GM19463 (cell line): ENCODE measurements around the gene MRPL21.
A peak's percentile ranks its signal among the peaks of the same experiment; 100 is the strongest.

Experiments used
- ATAC-seq: cut with Tn5 transposase; IDR thresholded peaks from one replicate; pipeline ENCODE4 v1.9.1; 2021; ENCODE audit warnings: mild to moderate bottlenecking, moderate library complexity; ENCODE audit not compliant: unreplicated experiment

Gene MRPL21

DNA sequence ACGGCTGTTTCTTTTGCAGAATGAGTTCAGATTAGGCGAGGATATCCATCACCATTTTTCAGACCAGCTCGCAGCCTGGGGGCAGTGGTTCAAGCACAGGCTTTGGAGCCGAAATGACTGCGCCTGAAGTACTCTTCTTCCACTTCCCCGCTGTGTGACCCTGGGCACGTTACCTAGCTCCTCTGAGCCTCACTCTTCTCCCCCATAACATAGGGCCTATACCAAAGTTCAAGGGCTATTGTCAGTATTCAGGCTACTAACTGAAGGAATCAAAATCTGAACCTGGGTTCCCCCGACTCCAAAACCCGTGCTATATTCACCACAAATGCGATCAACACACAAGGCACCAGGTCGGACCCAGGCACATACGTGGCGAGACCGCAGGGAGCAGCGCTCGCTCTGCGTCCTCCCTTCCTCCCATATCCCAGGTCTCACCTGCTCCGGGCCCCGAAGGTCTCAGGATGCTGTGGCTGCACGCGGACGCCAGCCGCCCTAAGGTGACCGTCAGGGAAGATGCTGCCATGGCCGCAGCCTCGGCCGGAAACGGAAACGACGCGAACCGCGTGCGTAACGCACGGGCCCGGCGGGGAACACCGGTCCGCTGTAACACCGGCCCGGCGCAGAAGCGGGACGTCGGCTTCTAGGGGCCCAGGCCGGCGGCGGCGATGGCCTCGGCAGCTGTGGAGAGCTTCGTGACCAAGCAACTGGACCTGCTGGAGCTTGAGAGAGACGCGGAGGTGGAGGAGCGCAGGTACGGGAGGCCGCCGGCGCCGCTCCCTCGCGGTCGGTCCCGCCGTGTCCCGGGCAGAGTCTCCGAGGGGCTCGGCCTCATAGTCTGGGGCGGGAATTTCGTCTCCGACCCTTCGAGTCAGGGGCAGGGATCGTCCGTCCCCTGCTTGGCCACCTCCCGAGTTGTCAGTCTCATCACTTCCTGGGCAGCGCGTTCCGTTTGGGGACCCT is at the start of gene MRPL21, which contains the start of gene IGHMBP2:
Gene MRPL21 (minus strand): TSS at position 545 of the 960 bp plus-strand sequence. CDS start 22 bp downstream, at position 523.
Gene IGHMBP2 (plus strand): TSS at position 604 of the 960 bp plus-strand sequence. CDS start 62 bp downstream, at position 666.
- peak; percentile 90 for ATAC-seq

DNA sequence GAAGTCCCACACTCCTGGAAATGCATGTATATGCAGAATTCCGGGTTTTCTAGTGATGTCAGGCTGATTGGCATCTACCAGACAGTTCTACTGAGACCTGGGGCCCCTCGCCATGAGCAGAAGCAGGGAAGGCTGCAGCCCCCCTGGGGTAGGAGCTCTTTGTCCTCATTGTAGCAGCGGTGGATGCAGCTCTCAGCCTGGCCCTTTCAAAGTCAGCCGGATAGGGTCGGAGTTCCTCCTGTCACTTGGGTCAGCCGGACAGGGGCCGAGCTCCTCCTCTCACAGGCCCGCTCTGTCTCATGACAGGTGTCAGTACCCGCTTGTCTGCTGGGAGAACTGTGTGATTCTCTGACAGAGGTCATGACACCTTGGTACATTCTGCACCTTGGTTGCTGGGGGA is 47.1 kb upstream of the MRPL21 start:
- no peak for ATAC-seq

DNA sequence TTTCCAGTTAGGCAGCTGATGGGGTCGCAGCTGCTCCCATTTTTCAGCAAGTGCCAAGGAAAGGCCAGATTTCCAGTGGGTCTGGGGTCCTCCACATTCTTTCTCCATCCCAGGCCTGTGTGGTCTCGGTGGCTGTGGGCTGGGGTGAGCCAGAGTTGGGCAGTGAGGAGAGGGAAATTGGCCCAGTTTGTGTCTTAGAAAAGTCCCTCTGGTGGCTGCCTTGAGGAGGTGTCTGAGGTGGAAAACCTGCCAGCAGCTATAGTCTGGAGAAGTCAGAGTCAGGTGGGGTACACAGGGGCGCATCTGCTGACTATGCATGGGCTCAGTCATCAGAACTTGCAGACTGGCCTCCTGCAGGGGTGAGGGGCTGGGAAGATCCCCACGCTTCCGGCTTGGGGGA is 46.6 kb upstream of the MRPL21 start:
- no peak for ATAC-seq

DNA sequence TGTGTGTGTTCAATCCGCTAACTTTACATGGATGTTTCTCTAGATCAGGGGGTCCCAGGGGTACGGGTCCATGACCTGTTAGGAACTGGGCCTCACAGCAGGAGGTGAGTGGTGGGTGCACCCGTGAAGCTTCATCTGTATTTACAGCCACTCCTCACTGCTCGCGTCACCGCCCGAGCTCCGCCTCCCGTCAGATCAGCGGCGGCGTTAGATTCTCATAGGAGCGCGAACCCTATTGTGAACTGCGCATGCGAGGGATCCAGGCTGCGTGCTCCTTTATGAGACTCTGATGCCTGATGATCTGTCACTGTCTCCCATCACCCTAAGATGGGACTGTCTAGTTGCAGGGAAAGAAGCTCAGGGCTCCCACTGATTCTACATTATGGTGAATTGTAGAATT is 45.3 kb upstream of the MRPL21 start:
- ATAC-seq = no peak

DNA sequence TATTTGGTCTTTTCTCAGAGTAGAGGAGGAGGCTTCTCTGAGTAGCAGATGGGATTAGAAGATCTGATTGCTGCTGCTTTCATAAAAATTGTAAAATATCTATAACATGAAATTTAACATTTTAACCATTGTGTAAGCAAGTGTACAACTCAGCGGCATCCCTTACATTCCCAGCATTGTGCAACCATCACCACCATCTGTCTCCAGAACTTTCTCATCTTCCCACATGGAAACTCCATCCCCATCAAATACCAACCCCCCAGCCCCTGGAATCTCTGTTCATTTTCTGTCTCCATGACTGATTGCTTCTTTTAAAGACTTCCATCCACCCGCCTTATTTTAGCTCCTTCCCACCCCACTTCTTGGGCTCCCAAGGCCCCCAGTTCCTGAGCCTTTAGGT is 44.9 kb upstream of the MRPL21 start:
- ATAC-seq = no peak

DNA sequence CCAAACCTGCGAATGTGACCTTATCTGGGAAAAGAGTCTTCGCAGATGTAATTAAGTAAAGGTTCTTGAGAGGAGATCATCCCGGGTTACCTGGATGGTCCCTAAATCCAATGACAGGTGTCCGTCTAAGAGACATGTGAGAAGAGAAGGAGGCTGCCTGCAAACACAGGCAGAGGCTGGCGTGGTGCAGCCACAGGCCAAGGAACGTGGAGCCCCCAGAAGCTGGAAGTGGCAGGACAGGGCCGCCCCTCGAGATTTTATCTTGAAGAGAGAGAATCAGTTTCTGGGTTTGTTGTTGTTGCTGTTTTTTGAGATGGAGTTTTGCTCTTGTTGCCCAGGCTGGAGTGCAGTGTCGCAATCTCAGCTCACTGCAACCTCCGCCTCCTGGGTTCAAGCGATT is 43.5 kb upstream of the MRPL21 start:
- ATAC-seq = no peak

DNA sequence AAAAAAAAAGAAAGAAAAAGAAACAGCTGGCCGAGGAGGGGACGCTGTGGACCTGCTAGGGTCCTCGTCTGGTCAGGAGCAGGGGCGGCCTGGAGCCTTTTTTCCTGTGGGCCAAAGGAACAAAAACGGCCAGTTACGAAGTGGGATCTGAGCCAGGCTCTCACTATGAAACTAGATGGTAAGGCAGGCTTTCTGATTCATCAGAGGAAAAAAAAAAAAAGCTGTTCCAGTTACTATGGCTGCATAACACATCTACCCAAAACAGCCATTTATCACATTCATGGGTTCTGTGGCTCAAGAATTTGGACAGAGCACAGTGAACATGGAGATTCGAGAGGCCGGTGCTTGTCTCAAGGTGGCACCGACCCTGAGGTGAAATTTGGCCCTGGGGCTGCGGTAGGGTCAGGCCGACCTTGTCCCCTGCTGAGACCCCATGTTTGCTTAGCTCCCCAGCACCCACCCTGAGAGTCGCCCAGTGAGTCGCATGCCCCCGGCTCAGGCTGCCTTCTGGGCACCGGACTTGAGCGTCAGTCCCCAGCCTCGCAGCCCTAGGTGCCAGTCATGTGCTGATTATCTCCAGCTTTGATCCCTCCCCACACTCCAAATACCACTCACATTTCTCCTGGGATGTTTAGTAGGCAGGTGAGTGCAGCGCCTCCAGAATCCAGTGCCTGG is 42.9 kb upstream of the MRPL21 start:
- ATAC-seq = no peak

DNA sequence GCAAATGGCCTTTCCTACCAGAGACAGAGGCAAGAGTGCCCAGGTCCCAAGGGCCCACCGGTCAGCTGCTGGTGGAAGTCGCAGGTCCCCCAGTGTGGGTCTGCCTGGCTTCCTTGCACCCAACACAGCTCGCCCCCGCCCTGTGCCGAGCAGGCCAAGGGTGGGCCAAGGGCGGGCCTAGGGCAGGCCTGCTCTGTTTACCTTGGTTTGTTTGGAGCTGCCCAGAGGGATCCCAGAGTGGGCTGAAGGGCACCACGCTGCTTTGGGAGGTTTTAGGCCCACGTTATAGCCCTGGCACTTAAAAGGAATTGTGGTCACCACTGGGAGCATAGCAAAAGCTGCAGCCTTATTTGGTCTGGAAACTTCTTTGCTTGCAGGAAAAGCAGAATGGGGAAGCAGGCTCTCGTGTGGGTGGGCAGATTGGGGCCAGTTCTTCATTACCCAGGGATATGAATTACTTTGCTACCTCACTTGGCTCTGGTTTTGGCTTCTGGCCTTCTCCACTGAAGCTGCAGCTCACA is 39.2 kb upstream of the MRPL21 start:
- ATAC-seq = no peak

DNA sequence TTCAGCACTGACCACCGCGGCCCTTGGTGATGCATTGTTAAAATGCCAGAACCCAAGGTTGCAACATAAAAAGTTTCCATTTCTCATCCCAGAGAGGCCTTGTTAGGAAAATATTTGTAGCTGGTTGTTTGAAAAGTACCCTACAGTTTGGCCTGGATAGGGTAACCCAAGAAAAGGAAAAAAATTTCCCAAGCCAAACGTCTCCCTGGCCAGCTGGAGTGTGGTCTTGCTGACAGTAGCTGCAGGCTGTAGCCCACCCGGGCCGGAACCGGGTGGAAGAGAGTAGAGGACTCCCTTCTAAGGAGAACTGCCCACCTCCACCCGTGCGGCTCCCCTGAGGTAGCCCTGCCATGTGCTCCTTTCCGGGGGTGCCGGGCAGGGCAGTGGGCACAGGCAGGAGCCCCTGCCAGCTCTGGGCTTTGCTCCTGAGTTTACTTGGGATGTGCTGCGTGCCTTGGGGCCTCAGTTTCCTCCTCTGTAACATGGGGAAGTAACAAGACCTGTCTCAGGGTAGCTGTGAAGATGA is 38.5 kb upstream of the MRPL21 start:
- ATAC-seq = no peak

DNA sequence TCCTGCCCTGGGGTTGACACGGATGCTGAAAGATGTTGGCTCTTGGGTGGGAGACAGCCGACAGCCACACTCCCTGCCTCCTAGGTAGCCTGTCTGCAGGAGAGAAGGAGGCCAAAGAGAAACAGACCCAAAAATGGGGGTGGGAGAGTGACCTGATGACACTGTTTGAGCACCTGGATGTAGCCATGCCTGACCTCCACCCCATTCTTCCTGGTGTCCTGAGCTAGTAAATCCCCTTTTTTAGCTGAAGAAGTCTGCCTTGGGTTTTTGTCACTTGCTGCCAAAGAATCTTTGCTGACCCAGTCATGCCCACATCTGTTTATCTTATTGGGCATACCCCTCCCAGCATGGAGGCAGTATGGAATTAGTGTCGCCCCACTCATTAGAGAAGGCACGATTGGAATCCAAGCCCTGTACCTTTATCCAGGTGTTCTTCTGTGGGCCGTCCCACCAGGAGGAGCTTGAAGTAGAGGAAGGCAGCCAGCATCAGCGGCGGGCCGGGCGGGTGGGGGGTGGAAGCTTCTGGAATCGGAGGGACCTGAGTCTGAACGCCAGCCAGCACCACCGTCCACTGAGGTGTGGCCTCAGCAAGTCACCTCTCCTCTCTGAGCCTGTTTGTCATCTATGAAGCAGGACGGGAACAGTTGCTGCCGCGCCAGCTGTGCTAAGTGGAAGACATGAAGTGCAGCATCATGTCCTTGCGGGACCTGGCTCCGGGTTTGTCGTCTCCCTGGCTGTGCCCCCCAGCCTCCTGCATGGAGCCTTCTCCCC is 37.9 kb upstream of the MRPL21 start:
- no peak for ATAC-seq

DNA sequence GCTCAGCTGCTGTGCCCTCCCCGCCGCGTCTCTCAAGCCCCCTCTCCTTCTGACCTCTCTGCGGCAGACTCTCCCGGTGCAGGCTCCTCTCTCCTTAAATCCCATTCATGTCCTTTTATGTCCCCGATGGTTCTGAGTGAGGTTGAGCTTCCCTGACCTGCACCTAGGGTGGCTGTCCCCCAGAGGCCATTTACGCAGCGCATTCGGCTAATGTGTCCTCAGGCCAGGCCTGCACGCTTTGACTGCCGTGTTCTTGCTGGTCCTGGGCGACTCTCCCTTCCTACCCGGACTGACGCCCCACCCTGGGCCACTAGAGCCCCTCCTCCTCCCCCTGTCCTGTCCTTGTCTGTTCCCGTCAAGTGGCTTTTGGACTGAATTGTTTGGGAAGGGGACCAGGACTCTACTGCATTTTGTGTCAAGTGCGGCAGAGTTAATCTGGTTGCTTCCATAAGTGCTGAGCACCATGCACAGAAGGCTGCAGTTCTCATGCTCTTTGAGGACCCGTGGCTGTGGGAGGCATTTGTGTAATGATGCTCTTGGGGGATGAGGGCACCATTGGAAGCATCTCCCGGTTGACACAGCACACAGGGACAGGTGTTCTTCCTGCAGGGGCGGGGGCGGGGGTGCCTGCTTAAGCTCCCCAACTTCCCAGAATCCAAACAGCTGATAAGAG is 37.2 kb upstream of the MRPL21 start:
- ATAC-seq = no peak

DNA sequence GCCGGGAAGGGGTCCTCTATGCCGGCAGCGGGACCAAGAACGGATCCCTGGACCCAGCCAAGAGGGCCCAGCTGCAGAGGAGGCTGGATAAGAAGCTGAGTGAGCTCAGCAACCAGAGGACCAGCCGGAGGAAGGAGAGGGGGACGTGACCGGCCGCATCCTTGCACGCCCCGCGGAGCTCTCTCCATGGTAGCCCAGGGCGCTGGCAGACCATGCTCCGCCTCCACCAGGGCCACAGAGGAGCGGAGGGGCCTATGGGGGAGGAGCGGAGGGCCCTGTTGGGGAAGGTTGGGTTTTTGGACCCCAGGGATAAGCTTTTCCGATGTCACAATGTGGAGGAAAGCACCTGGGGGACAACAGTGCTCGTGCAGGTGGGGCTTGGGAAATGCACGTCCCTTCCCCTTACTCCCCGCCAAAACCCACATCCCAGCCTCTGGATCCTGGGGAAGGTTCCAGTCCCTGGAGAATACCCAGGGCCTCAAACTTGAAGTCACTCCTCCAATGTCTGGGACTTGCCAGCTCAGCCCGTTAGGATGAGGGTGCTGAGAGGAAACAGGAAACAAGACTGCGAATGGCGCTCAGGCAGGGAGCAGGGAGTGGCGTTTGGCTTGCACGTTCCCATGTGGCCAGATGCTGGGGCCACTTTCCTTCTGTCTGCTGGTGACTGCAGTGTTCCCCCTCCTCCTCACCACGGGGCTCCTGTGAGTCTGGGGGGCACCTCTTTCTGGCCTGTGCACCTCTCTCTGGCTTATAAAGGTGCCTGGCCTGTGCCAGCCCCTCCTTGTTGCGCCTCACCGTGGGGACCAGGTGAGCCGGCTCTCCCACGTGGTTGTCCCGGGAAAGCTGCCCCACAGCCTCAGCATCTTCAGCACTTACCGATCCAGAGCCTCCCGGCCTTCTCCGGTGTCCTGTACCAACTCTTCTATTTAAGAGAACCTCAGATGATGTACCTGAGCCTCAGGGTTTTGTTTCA is 36.2 kb upstream of the MRPL21 start:
- ATAC-seq = no peak

DNA sequence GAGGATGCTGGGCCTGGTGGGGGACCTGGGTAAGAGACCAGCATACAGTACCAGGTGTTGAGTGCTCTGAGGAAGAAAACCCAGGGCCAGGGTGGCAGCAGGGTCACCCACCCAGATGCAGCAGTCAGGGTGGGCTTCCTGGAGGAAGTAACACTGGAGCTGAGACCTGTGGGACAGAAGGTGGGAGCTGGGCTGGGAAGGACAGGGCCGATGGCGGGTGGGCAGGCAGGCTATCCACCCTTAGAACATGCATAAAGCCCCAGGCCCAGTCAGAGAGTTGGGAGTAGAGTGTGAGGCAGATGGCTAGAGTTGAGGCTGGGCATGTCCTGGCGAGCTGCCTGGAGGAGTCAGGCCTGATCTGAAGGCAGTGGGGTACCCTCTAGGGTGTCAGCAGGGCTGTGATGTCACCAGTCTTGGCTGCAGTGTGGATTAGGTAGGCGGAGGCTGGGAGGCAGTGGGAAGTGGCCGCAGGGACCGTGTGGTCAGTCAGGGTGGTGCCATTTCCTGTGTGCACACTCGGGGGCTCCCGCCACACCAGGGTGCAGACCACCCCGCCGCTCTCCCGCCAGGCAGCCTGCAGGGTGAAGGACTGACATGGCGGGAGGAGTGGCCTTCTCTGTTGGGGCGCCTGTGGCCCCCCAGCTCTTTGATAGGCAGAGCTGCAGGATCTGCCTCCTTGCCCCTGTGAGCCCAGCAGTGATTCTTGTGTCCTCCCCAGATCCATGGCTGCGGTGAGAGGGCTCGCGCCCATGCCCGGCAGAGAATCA is 35.4 kb upstream of the MRPL21 start:
- ATAC-seq = no peak

DNA sequence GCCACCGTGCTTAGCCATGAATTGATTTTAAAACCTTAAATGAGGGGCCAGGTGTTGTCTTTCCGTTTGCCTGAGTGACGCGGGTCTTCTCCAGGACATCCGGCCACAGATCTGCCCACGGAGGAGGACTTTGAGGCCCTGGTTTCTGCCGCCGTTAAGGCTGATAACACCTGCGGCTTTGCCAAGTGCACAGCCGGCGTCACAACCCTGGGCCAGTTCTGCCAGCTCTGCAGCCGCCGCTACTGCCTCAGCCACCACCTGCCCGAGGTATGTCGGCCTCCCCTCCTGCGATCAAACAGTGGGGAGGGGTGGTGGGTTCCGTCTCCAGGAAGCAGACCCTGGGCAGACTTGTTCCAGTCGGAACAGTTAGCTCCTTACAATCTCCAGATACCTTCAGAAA is 34.5 kb upstream of the MRPL21 start:
- no peak for ATAC-seq

DNA sequence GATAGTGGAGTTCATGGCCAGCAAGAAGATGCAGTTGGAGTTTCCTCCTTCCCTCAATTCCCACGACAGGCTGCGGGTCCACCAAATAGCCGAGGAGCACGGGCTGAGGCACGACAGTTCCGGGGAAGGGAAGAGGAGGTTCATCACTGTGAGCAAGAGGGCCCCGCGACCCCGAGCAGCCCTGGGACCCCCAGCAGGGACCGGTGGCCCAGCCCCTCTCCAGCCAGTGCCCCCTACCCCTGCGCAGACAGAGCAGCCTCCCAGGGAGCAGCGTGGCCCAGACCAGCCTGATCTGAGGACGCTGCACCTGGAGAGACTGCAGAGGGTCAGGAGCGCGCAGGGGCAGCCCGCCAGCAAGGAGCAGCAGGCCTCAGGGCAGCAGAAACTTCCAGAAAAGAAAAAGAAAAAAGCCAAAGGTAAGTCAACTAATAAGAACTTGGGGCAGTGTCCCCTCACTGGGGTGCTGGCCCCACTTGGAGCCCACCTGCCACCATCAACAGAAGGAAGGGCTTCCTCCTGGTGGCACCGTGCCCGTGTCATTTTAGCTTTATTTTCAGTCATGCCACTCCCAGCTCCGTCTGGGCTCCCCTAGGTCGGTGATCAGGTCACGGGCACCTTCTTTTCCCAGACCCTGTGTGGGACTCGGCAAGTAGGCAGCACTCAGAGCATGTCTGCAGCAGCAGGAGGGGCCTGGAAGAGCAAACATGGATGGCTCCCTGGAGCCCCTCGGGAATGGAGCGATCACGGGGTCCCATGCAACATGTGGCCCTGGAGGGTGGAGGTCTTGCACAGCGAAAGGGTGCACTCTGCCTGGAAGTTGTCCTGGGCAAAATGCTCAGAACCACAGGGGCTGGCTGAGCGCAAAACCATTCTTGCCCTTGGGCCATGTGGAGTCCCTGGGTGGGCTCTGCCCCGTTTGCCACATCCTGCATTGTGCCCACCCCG is 33.3 kb upstream of the MRPL21 start:
- no peak for ATAC-seq

DNA sequence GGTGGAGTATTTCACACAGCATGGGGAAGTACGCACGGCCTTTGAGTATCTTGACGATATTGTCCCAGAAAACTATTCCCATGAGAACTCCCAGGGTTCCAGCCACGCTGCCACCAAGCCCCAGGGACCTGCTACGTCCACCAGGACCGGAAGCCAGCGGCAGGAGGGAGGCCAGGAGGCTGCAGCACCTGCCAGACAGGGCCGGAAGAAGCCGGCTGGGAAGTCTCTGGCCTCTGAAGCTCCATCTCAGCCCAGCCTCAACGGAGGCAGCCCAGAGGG is 32.7 kb upstream of the MRPL21 start:
- ATAC-seq = no peak
